GM18519 (cell line): ENCODE results near the gene SPAG16.
"Not testable (repeated sequence)": the region's sequence is repeated elsewhere in the genome, so short reads cannot be mapped to it uniquely, and the experiment has no call there.

Source experiments
- ATAC-seq: cut with Tn5 transposase; IDR thresholded peaks from one replicate; pipeline ENCODE4 v1.9.1; 2021; ENCODE audit warnings: mild to moderate bottlenecking, moderate library complexity; ENCODE audit not compliant: unreplicated experiment, low FRiP score

Gene SPAG16

GRCh38 chr2:214051585-214051984, 767.3 kb downstream of the SPAG16 start:
- ATAC-seq = no peak

GRCh38 chr2:214052235-214052634, 768.0 kb downstream of the SPAG16 start:
- ATAC-seq = no peak

- no peak for ATAC-seq
Measured at GRCh38 chr2:214057986-214058385, 773.7 kb downstream of the SPAG16 start.

GRCh38 chr2:214062279-214062678, 778.0 kb downstream of the SPAG16 start:
- not testable (repeated sequence) for ATAC-seq

- no peak for ATAC-seq
Measured at GRCh38 chr2:214064471-214064870, 780.2 kb downstream of the SPAG16 start.

GRCh38 chr2:214066862-214067261, 782.6 kb downstream of the SPAG16 start:
- no peak for ATAC-seq

- no peak for ATAC-seq
Measured at GRCh38 chr2:214069254-214069653, 785.0 kb downstream of the SPAG16 start.

- no peak for ATAC-seq
Measured at GRCh38 chr2:214075456-214075855, 791.2 kb downstream of the SPAG16 start.

- no peak for ATAC-seq
Measured at GRCh38 chr2:214076527-214076926, 792.3 kb downstream of the SPAG16 start.

GRCh38 chr2:214077727-214078126, 793.5 kb downstream of the SPAG16 start:
- ATAC-seq = no peak

- no peak for ATAC-seq
Measured at GRCh38 chr2:214079032-214079431, 794.8 kb downstream of the SPAG16 start.

GRCh38 chr2:214088536-214088935, 804.3 kb downstream of the SPAG16 start:
- ATAC-seq = no peak

GRCh38 chr2:214096208-214096715, 812.0 kb downstream of the SPAG16 start:
- no peak for ATAC-seq

GRCh38 chr2:214098811-214099210, 814.5 kb downstream of the SPAG16 start:
- ATAC-seq = no peak

- no peak for ATAC-seq
Measured at GRCh38 chr2:214100488-214100887, 816.2 kb downstream of the SPAG16 start.

GRCh38 chr2:214103276-214104001, 819.2 kb downstream of the SPAG16 start:
- no peak for ATAC-seq

GRCh38 chr2:214104219-214104618, 820.0 kb downstream of the SPAG16 start:
- no peak for ATAC-seq

- no peak for ATAC-seq
Measured at GRCh38 chr2:214104967-214105366, 820.7 kb downstream of the SPAG16 start.

GRCh38 chr2:214107726-214108125, 823.5 kb downstream of the SPAG16 start:
- no peak for ATAC-seq

- ATAC-seq = no peak
Measured at GRCh38 chr2:214108598-214108997, 824.3 kb downstream of the SPAG16 start.

GRCh38 chr2:214117054-214117453, 832.8 kb downstream of the SPAG16 start:
- ATAC-seq = no peak

- ATAC-seq = no peak
Measured at GRCh38 chr2:214126135-214126534, 841.9 kb downstream of the SPAG16 start.
